Right lung (tissue), 5 donors: Measurements from ENCODE around the gene ZNF221. TPM values are rescaled to one million over a fixed set of nuclear protein-coding genes. Genes with fewer than 3 reads are reported as not detected.

Experiments
- DNase-seq, 2 donors: peaks; one replicate each; pipeline ENCODE4 v3.0.0-alpha.2; 2013
- polyA plus RNA-seq, 5 donors: library from polyadenylated mRNA; unstranded; fragments of 120-200 nt; gene quantifications; one replicate each; pipeline versions ENCODE4 v1.2.1 to v1.2.3, GENCODE V29; 2013; ENCODE audit warnings: inconsistent platforms in 1 of 5, low replicate concordance in 1 of 5; ENCODE audit not compliant: insufficient read length in 5 of 5, insufficient read depth in 1 of 5

Gene ZNF221
- polyA plus RNA-seq, 5 donors, result 2.8 to 9.4 (median 9.0) TPM

DNA sequence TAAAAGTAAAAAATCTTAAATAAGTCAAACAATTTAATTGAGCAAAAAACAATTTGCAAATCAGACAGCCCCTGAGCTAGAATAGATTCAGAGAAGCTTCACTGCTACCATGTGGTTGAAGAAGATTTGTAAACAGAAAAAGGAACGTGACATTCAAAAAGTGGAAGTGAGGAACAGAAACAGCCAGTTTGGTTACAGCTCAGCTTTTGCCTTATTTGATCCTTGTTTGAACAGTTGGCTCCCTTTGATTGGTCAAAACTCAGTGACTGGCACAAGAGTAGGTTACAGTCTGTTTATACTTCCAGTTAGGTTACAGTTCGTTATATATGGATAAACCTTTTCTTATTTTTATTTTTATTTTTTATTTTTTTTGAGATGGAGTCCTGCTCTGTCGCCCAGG, 5.8 kb downstream of the ZNF221 start:
- DNase-seq, result no peak

DNA sequence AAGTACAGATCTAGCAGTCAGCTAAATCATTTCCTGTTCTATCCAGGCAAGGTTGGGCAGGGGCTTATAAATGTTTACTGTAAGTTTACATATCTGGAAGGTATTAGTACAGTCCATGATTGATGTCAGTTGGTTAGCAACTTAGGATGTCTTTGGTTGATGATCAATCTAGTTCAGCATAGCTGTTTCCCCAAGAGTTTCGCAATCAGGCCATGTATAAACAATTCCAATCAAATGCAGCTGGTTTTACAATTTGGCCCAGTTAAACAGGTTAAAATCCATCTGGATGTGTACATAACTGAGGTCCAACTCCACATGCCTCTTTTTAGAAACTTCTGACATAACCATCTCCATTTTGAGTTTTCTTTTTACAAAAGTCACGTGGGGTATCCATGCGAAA, 6.9 kb downstream of the ZNF221 start:
- DNase-seq, result no peak

DNA sequence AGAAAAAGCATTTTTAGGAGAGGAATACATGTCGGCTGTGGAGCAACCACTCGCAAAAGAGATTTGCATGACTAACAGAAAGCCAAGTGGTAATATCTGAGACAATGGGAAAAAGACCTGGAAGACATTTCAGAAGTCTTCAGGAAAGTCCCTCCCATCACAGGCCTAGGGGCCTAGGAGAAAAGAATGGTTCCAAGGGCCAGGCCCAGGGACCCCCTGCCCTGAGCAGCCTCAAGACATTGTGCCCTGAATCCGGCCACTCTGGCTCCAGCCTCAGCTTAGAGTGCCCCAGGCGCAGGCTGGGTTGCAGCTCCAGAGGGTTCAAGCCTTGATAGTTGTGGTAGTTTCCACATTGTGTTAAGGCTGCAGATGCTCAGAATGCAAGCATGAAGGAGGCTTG, 9.4 kb downstream of the ZNF221 start:
- no peak for DNase-seq

DNA sequence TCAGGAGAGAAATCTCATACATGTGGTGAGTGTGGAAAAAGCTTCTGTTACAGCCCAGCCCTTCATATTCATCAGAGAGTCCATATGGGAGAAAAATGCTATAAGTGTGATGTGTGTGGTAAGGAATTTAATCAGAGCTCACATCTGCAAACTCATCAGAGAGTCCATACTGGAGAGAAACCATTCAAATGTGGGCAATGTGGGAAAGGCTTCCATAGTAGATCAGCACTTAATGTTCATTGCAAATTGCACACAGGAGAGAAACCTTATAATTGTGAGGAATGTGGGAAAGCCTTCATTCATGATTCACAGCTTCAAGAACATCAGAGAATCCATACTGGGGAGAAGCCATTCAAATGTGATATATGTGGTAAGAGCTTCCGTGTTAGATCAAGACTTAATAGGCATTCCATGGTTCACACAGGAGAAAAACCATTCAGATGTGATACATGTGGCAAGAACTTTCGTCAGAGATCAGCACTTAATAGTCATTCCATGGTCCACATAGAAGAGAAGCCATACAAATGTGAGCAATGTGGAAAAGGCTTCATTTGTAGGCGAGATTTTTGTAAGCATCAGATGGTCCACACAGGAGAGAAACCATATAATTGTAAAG, 15.2 kb downstream of the ZNF221 start:
- no peak for DNase-seq

DNA sequence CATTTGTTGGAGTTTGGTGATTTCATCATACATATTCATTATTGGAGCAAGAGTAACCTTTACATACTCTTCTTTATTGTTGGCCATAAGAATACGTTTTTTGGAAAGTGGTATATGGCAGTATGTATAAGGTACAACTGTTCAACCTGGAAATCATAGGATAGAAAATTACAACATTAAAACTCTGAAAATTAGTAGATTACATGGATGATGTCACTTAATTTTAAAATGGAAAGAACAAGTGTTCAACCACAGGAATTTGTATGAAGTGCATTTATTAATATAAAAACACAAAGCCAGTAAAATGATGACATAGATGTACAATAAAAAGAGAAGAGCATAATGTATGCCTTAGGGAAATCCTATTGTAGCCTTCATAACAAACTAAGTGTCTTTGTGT, 25.7 kb downstream of the ZNF221 start:
- no peak for DNase-seq

DNA sequence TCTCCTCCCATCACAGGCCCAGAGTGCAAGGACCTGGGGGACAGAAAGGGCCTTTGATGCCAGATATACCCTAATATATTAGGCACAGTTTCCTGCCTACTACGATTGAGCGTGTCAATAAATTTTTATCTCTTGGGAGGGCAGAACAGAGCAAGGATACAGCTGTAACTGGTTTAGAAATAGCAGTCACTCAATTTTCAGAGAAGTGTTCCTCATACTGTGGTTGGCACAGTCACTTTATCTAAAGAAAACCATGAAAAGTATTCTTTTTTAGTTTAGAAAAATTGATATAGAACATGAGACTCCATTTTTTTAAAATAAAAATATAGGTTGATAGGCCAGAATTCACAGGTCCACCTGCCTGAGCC, 32.5 kb downstream of the ZNF221 start:
- peak in 1 of 2 donors; percentile 1 for DNase-seq

DNA sequence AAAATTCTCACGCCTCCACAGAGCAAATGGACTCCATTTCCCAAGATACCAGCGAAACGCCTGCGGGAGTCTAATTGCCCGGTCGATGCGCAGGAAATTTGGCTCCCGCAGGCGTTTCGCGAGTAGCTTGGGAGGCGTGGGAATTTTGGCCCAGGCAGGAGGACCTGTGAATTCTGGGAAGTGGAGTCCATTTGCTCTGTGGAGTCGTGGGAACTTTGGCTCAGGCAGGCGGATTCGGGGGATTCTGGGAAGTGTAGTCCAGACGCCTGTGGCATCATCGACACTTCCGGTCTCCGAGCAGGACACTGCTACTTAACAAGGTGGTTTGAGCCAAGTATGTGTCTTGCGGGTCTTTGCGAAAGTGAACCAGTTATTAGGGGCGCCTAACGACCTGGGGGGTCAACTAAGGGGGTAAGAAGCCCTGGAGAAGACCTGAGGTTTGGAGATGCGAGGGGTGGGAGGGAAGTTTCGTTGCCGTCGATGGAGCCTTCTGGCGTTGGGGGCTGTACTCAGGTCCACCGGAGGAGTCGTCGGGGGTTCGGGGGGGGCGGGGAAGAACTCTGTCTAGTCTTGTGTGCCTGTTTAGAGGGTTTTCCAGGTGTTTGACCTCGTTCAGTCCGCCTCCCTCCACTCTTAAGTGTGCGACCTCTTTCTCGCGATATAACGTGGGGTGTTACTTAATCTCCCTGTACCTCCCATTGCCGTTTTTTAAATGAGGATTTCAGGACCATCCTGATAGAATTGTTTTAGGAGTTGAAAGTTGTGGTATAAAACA, 33.1 kb downstream of the ZNF221 start, which contains the start of gene ZNF155:
Gene ZNF155, plus strand, starts transcription at position 277 of the 775 bp plus-strand sequence. CDS start 4,356 bp downstream, outside the sequence.
- peak; percentile 92 for DNase-seq

DNA sequence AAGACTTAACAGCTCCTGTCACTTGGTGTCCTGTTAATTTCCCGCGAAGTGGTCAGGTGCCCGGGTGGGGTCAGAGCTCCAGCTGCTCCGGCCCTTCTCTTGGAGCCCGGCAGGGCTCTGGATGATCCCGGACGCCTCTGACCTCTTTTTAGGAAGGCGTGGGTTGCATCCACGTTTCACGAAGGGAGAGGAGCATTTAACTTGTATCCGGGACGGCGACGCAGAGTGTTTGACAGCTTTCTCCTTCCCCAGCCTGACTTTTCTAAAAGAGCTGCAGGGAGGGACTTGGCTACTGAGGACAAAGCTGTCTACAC, 33.6 kb downstream of the ZNF221 start:
- no peak for DNase-seq

DNA sequence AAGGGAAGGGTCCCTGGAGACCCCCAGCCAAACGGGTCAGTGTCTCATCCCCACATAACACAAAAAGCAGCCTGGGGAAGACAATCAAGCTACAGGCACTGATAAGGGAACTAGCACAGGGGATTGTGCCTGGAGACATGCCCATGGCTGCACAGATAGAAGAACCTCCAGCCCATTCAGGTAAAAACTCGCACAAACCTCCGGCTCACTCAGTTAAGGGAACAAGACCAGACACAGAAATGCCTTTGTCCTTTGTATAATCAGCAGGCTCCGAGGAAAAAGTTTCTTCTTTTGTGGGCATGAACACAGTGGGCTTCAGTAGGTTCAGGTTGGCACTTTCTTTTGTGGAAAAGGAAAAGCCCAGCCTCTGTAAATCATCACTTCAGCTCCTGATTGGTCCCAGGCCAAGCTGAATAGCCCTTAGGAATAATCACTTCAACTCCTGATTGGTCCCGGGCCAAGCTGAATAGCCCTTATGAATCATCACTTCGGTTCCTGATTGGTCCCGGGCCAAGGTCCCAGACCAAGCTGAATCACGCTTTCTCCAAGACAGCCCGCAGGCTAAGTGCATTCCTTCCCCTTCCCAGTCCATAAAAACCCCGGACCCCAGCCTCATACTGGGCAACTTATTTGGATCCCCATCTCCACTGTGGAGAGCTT, 46.7 kb downstream of the ZNF221 start:
- no peak for DNase-seq

DNA sequence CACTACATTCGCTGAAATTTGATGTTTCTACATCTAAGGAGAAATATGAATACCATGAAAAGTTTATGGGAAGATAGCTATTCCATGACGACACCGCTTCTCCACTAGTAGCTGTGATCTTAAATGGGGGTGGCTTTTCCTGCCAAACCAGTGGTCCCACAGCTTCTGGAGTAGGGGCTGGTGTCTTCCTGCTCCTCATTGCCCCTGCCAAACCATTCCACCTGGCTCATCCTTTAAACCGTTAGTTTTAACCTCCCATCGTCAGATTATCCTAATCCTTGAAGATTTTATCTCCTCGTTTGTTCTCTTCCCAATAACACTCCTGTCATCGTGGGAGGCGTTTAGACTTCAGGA, 51.2 kb downstream of the ZNF221 start:
- no peak for DNase-seq

DNA sequence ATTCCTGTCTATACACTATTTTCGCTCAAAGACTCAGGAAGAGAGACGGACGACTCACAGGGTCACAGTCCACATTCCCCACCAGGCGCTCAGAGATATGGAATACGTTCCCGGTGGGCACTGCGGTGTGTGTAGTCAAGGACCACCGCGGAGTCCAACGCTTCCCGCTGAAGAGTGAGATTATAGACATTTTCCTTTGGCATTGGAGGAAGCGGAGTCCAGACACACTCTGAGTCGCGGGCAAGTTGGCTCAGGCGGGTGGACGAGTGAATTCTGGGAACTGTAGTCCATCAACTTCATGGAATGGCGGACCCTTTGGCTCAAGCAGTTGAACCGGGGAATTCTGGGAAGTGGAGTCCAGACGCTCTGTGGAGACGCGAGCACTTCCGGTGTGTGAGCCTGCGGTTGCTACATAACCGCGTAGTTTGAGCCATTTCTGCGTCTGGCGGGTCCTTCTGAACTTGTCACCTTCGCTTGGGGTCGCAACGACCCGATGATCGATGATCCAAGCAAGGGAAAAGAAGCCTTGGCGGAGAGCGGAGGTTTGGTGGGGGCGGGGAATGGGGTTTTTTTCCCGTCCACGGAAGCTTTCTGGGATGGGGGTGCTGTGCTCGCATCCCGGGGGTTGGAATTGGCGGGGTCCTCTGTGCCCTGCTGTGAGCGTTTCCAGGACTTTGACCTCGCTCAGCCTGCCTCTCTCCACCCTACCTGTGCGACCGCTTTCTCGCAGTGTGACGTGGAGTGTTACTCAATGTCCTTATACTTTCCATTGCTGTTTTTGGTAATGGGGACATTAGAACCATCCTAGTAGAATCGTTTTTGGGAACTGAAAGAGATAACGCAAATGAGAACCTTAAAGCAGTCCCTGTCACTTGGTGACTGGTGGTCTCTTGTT, 51.8 kb downstream of the ZNF221 start, which contains the start of gene ZNF230:
Gene ZNF230, plus strand, starts transcription at position 392 of the 895 bp plus-strand sequence. CDS start 4,122 bp downstream, outside the sequence.
- DNase-seq, result peak; percentile 92 to 94

DNA sequence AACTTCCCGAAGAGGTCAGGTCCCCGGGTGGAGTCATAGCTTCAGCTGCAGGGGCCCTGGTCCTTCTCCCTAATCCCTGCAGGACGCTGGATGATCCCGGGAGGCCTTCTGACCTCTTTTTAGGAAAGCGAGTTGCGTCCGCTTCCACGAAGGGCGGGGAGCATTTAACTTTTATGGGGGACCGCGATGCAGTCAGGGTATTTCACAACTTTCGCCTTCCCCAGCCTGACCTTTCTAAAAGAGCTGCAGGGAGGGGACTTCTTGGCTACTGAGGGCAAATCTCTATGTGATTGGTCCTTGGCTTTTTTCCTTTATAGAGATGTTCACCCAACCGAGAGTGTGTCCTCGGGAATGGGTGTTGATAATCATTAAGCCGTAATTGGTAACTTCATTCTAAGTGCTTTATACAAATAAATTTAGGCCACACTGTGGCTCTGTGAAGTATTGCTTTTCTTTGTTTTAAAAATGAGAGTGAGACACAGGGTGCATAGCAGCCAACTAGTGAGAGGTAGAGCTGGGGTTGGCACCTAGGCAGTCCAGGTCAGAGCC, 52.5 kb downstream of the ZNF221 start:
- DNase-seq, result peak in 1 of 2 donors; percentile 3

DNA sequence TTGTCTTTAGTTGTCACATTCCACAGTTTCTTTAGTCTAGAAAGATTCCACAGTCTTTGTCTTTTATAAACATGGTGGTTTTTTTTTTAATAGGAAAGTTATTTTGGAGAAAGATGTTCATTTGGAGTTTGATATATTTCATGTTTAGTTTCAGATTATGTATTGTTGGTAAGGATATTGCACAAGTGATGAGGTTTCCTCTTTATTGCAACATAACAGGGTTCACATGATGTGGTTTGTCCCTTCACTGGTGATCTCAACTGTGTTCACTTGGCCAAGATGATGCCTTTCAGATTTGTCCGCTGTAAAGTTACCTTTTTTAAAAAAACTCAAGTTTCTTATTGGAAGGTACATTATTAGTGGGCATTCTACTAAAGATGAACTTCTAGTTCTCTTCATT, 54.9 kb downstream of the ZNF221 start:
- DNase-seq, result no peak

DNA sequence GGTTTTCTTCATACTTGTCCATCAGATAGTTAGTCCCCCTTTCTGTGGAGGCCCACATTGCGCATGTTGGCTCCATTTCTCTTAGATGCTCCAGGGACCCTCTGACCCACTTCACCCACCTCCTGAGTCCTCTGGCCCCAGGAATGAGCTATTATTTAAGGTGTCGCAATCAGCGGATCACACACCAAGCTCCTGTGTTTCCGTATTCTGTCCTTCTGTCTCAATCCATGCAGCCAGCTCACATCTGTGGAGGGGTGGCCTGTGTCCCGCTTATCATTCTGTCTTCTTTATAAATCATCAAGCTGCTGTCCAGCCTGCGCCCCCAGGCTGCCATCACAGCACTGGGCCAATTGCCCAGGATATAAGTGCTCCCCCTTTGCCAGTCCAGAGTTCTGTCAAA, 56.4 kb downstream of the ZNF221 start:
- DNase-seq, result no peak

DNA sequence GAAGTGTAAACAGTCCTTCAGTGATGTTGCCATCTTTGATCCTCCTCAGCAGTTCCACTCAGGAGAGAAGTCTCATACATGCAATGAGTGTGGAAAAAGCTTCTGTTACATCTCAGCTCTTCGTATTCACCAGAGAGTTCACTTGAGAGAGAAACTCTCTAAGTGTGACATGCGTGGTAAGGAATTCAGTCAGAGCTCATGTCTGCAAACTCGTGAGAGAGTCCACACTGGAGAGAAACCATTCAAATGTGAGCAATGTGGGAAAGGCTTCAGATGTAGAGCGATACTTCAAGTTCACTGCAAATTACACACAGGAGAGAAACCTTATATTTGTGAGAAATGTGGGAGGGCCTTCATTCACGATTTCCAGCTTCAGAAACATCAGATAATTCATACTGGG, 59.4 kb downstream of the ZNF221 start:
- DNase-seq, result no peak

Other genes starting within 250 kb of the ZNF221 start
- gene IRGC, start 235.2 kb upstream of the ZNF221 start, polyA plus RNA-seq, result not detected
- gene SMG9, start 196.3 kb upstream of the ZNF221 start, polyA plus RNA-seq, result 10 to 100 TPM; 49.8 to 70.9 (median 54.0) TPM
- gene KCNN4, start 170.3 kb upstream of the ZNF221 start, polyA plus RNA-seq, result 1 to 10 TPM; 1.3 to 2.6 (median 1.6) TPM
- under 1 TPM; 0.30 to 0.49 (median 0.40) TPM for gene LYPD5, start 148.8 kb upstream of the ZNF221 start, polyA plus RNA-seq
- gene ZNF283, start 123.9 kb upstream of the ZNF221 start, polyA plus RNA-seq, result 10 to 100 TPM; 10.0 to 24.2 (median 22.8) TPM
- 10 to 100 TPM; 13.9 to 23.3 (median 20.9) TPM for gene ZNF404, start 67.3 kb upstream of the ZNF221 start, polyA plus RNA-seq
- 10 to 100 TPM; 23.8 to 36.1 (median 31.1) TPM for gene ZNF45, start 15.9 kb upstream of the ZNF221 start, polyA plus RNA-seq
- gene ZNF155, start 33.0 kb downstream of the ZNF221 start, polyA plus RNA-seq, result 10 to 100 TPM; 14.2 to 21.3 (median 17.9) TPM
- 10 to 100 TPM in 1 of 5 donors, 1 to 10 TPM in 4; 7.4 to 10.7 (median 8.8) TPM for gene ZNF230, start 51.7 kb downstream of the ZNF221 start, polyA plus RNA-seq
- gene ZNF222, start 74.2 kb downstream of the ZNF221 start, polyA plus RNA-seq, result 10 to 100 TPM in 4 of 5 donors, 1 to 10 TPM in 1; 9.3 to 13.3 (median 11.4) TPM
- 10 to 100 TPM; 11.1 to 20.0 (median 13.8) TPM for gene ZNF223, start 100.8 kb downstream of the ZNF221 start, polyA plus RNA-seq
- 10 to 100 TPM in 1 of 5 donors, 1 to 10 TPM in 4; 5.9 to 10.2 (median 7.7) TPM for gene ZNF284, start 120.9 kb downstream of the ZNF221 start, polyA plus RNA-seq
- 10 to 100 TPM; 33.2 to 54.5 (median 45.0) TPM for gene ZNF224, start 143.1 kb downstream of the ZNF221 start, polyA plus RNA-seq
- 10 to 100 TPM in 4 of 5 donors, 1 to 10 TPM in 1; 7.1 to 14.7 (median 12.4) TPM for gene ZNF225, start 162.2 kb downstream of the ZNF221 start, polyA plus RNA-seq
- 10 to 100 TPM; 12.4 to 21.0 (median 19.6) TPM for gene ZNF234, start 190.3 kb downstream of the ZNF221 start, polyA plus RNA-seq
- 10 to 100 TPM; 22.7 to 34.6 (median 27.9) TPM for gene ZNF226, start 213.9 kb downstream of the ZNF221 start, polyA plus RNA-seq